Karpas-422 (cell line): ENCODE measurements around the gene EFL1. TPM values are rescaled to one million over a fixed set of nuclear protein-coding genes. Genes with fewer than 3 reads are reported as not detected.
"Not testable (repeated sequence)": the region's sequence is repeated elsewhere in the genome, so short reads cannot be mapped to it uniquely, and the experiment has no call there.

Experiments used
- DNase-seq: peaks from one replicate; pipeline ENCODE4 v3.0.0-alpha.2; 2015
- H2AFZ ChIP-seq: fragments of 200-600 bp; sonication (generic); 2 replicates; pipeline ENCODE4 v1.6.1; 2014; ENCODE audit warnings: antibody characterized with exemption, low read length, mixed read lengths
- H3K27ac ChIP-seq: fragments of 200-600 bp; sonication (generic); 2 replicates; pipeline ENCODE4 v1.5.1; 2014; ENCODE audit warnings: mild to moderate bottlenecking, low read length, moderate library complexity
- H3K27me3 ChIP-seq: fragments of 200-600 bp; sonication (generic); 2 replicates; pipeline ENCODE4 v1.6.1; 2014; ENCODE audit warnings: low read length, mixed read lengths
- H3K36me3 ChIP-seq: fragments of 200-600 bp; sonication (generic); 2 replicates; pipeline ENCODE4 v1.6.1; 2014; ENCODE audit warnings: low read length, mixed read lengths; ENCODE audit not compliant: insufficient read depth
- H3K4me1 ChIP-seq: fragments of 200-600 bp; sonication (generic); 2 replicates; pipeline ENCODE4 v1.6.1; 2014; ENCODE audit warnings: mild to moderate bottlenecking, low read length, mixed read lengths
- H3K4me2 ChIP-seq: fragments of 200-600 bp; sonication (generic); 2 replicates; pipeline ENCODE4 v1.6.1; 2014; ENCODE audit warnings: low read length, low read depth, mild to moderate bottlenecking; ENCODE audit not compliant: poor library complexity, severe bottlenecking
- H3K4me3 ChIP-seq: fragments of 200-600 bp; sonication (generic); 2 replicates; pipeline ENCODE4 v1.5.1; 2014; ENCODE audit warnings: mild to moderate bottlenecking, antibody characterized with exemption, low read length, mixed read lengths
- H3K79me2 ChIP-seq: fragments of 200-600 bp; sonication (generic); 2 replicates; pipeline ENCODE4 v1.6.1; 2014; ENCODE audit warnings: mild to moderate bottlenecking, low read length, mixed read lengths
- H3K9ac ChIP-seq: fragments of 200-600 bp; sonication (generic); 2 replicates; pipeline ENCODE4 v1.6.0; 2014; ENCODE audit warnings: low read length
- H3K9me2 ChIP-seq: fragments of 200-600 bp; sonication (generic), shearing (Covaris generic); replicated peaks from 2 replicates; pipeline ENCODE4 v1.6.0; 2014; ENCODE audit warnings: mild to moderate bottlenecking, low read length, moderate library complexity; ENCODE audit not compliant: insufficient read depth
- H3K9me3 ChIP-seq: fragments of 300-700, 200-600 bp; sonication (generic); 2 replicates; pipeline ENCODE4 v1.6.1; 2014; ENCODE audit warnings: low read length, mixed read lengths
- H4K20me1 ChIP-seq: fragments of 200-600 bp; sonication (generic); 2 replicates; pipeline ENCODE4 v1.6.1; 2014; ENCODE audit warnings: mild to moderate bottlenecking, antibody characterized with exemption, low read length, low read depth; ENCODE audit not compliant: insufficient read depth
- total RNA-seq: library from RNA; depleted of rRNA; stranded (reverse); fragments of >200 nt; shearing (Covaris generic); gene quantifications from 2 replicates; pipeline ENCODE4 v1.2.3, GENCODE V29; 2014; ENCODE audit warnings: low replicate concordance

Gene EFL1
- total RNA-seq, 1 experiment from 2014 or later, result 30.7 TPM

DNA sequence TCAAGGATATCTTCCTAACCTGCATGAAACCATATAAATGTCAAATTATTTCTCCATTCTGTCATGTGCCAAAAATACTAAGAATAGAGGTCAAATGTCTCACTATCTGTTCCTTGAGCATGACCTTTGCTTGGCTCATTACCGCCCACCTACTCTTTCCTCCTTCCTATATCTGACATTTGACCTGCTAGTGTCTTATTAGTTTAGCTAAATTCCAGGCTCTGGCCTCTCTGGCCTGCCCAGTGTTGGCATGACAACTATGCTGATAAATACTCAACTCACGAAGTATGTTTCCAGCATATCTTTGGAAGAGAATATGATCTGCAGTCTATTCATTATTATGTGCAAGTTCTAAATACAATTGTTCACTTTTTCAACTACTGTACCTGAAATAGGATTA, 58.0 kb downstream of the EFL1 start:
- H2AFZ ChIP-seq, H3K9me2 ChIP-seq, DNase-seq, H3K36me3 ChIP-seq, H3K4me1 ChIP-seq, H3K79me2 ChIP-seq, H3K9me3 ChIP-seq, H4K20me1 ChIP-seq, H3K4me3 ChIP-seq, H3K27me3 ChIP-seq, H3K9ac ChIP-seq, H3K27ac ChIP-seq, H3K4me2 ChIP-seq: not testable (repeated sequence)

DNA sequence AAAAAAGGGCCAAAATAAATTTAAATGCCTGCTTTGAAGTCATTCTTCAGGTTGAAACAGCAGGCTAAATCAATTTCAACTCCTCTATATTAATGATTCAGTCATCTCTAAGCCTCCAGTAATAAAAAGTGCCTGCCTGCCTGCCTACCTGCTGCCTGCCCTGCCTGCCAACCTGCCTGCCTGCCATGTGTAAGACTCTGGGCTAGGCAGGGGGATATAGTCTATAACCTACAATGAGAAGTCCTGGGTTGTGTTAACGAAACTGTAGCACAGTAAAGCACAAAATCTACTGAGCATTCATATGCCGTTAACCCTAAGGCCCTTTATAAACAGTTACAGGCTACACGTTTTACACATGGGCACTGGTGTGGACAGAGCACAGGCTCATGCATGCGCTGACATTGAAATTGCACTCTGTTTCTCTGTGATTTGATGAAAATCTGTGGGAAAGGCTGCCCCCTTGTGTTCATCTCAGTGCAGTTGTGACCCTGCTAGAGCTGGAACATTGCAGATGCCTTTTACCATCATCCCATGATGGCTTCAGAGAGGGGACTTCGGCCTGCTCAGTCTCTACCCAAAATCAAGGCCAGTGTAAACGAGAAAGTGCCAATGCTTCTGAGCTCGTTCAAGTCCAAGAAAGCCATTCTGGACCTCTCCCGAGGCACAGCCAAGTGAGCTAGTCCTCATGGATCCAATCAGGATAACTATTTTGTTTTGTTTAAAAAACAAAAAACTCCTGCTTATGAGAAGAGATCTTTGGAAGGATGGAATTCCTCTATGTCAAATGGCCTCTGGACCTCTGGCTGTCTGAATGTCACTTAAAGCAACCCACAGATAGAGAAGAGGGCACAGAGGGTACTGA, 64.6 kb downstream of the EFL1 start:
- Histone ChIP-seq H3K27ac (no peak overlapping the region), H3K9me2 (no peaks in the 10 kb centered on the region), H3K9ac (no peak overlapping the region), H3K4me2 (no peak overlapping the region), H3K9me3 (no peaks in the 10 kb centered on the region), H3K4me1 (peaks cover 12% of the 10 kb centered on the region), H3K79me2 (peaks cover 4% of the 10 kb centered on the region), H3K4me3 (no peak overlapping the region), H2AFZ (no peak overlapping the region), H3K27me3 (no peaks in the 10 kb centered on the region), H4K20me1 (no peaks in the 10 kb centered on the region), H3K36me3 (no peaks in the 10 kb centered on the region)
- DNase-seq, result peak; percentile 92

- Histone ChIP-seq H3K4me1 (peaks cover 12% of the 10 kb centered on the region), H3K79me2 (peaks cover 4% of the 10 kb centered on the region), H3K9ac (no peak overlapping the region), H3K9me2 (no peaks in the 10 kb centered on the region), H3K27ac (no peak overlapping the region), H3K9me3 (no peaks in the 10 kb centered on the region), H3K27me3 (no peaks in the 10 kb centered on the region), H3K4me2 (no peak overlapping the region), H2AFZ (no peak overlapping the region), H4K20me1 (no peaks in the 10 kb centered on the region), H3K4me3 (no peak overlapping the region), H3K36me3 (no peaks in the 10 kb centered on the region)
- DNase-seq, result no peak
Observed at GRCh38 chr15:82196353-82196752, 66.2 kb downstream of the EFL1 start.

DNA sequence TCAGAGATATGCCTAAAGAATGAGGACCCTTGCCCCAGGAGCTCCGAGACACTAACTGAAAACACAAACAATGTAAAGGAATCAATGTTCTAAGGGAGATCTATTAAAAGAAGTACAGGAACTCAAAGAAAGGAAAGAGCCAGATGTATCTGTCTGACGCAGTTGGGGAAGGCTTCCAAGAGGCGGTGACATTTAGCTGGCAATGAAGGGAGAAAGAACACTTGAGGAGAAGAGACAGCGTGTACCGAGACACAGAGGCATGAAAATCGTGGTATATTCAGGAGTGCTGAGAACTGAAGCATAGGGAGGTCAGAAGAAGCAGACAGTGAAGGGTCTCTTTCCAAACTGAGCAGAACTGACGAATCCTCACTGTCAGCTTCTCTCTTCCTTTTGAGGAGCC, 66.7 kb downstream of the EFL1 start:
- H3K4me1 ChIP-seq, result peaks cover 12% of the 10 kb centered on the region
- not testable (repeated sequence) for H3K27me3 ChIP-seq, H2AFZ ChIP-seq, H3K79me2 ChIP-seq, H3K9me2 ChIP-seq, H3K4me2 ChIP-seq, H3K27ac ChIP-seq, H3K36me3 ChIP-seq, DNase-seq, H4K20me1 ChIP-seq, H3K4me3 ChIP-seq, H3K9me3 ChIP-seq, H3K9ac ChIP-seq

- H3K36me3 ChIP-seq, H3K9me2 ChIP-seq, H3K27me3 ChIP-seq, DNase-seq, H3K27ac ChIP-seq, H3K9ac ChIP-seq, H3K4me2 ChIP-seq, H3K4me3 ChIP-seq, H2AFZ ChIP-seq, H4K20me1 ChIP-seq, H3K79me2 ChIP-seq, H3K9me3 ChIP-seq: not testable (repeated sequence)
- H3K4me1 ChIP-seq, result peaks cover 12% of the 10 kb centered on the region
Observed at GRCh38 chr15:82194488-82194887, 68.0 kb downstream of the EFL1 start.

- not testable (repeated sequence) for H3K36me3 ChIP-seq, H3K9me2 ChIP-seq, H3K4me3 ChIP-seq, DNase-seq, H2AFZ ChIP-seq, H3K9me3 ChIP-seq, H4K20me1 ChIP-seq, H3K27me3 ChIP-seq, H3K9ac ChIP-seq, H3K27ac ChIP-seq, H3K4me2 ChIP-seq, H3K79me2 ChIP-seq
- peaks cover 12% of the 10 kb centered on the region for H3K4me1 ChIP-seq
Observed at GRCh38 chr15:82193435-82193834, 69.1 kb downstream of the EFL1 start.

DNA sequence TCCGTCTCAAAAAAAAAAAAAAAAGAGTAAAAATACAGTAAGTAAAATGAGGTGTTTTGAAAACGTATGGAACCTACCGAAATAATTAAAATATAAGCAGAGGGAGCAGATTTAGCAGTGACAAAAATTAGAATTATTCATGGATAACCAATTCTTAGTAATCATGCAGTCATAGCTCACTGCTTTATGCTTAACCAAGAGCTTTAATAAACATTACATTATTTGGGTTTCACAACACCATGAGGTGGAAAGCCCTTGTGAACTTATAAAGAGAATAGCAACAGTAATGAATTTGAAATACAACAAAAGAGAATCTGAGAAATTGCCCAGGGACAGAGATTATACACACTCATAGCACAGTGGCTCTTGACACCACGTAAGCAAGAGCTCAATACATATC, 70.1 kb downstream of the EFL1 start:
- H3K27me3 ChIP-seq, H3K4me1 ChIP-seq, H3K9me3 ChIP-seq, H3K27ac ChIP-seq, H3K9ac ChIP-seq, H4K20me1 ChIP-seq, H3K4me3 ChIP-seq, H3K9me2 ChIP-seq, DNase-seq, H2AFZ ChIP-seq, H3K4me2 ChIP-seq, H3K79me2 ChIP-seq, H3K36me3 ChIP-seq: not testable (repeated sequence)

DNA sequence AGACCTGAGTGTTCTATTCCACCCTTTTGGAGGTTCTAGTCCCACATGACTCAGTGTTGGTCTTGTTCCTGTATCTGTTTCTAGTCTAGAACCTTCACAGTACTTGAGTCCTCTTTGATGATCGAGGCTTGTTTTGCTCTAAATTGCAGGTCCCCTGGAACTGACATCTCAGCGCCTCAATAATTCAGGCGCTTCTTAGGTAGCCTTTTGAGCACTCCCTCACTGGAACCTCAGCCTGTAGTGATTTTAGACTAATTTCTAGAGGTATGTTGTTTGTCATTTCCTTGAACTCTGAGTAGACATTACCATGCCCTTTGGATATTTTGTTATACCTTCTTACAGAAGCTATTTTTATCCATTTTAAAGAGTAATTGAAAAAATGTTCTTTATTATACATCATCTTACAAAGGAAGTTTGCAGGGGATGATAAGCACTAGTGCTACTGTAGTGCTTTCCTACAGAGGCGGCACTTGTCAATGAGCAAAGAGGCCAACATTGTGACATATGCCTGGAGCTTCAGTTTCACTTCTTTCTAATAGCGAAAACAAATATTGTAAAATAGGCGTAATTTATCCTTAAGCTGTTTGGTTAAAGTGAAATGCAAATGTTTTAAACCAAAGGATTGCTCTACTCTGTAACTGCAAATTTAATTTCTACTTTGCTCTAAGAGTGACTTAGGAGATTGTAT, 75.7 kb downstream of the EFL1 start:
- H3K36me3 ChIP-seq, result no peaks in the 10 kb centered on the region
- no peak overlapping the region for H3K27ac ChIP-seq
- no peaks in the 10 kb centered on the region for H3K4me1 ChIP-seq
- H2AFZ ChIP-seq, result no peak overlapping the region
- H3K9me3 ChIP-seq, result no peaks in the 10 kb centered on the region
- H3K79me2 ChIP-seq, result no peaks in the 10 kb centered on the region
- no peaks in the 10 kb centered on the region for H3K9me2 ChIP-seq
- H3K9ac ChIP-seq, result no peak overlapping the region
- no peak overlapping the region for H3K4me2 ChIP-seq
- no peak for DNase-seq
- H3K27me3 ChIP-seq, result no peaks in the 10 kb centered on the region
- no peak overlapping the region for H3K4me3 ChIP-seq
- H4K20me1 ChIP-seq, result no peaks in the 10 kb centered on the region
